ENCODE data around the gene SLX4IP.

DNA sequence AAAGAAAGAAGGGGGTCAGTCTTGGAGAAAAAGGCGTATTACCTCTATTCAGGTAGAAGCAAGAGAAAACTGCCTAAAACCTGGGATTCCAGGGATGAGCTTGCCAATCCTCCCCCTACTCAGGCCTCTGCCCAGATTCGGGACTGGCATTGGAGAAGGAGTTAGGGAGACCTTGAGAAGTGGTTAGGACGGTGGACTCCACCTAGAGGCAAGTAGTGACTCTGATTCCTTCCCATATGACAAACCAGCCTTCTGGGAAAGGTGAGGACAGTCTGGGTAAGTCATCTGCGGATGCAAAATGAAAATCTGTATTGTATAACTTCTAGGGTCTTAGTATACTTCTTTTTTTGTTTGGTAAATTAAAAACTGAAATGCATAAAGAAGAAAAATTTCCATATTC is 43.8 kb downstream of the SLX4IP start:
- TF ChIP-seq, protein P1, sequence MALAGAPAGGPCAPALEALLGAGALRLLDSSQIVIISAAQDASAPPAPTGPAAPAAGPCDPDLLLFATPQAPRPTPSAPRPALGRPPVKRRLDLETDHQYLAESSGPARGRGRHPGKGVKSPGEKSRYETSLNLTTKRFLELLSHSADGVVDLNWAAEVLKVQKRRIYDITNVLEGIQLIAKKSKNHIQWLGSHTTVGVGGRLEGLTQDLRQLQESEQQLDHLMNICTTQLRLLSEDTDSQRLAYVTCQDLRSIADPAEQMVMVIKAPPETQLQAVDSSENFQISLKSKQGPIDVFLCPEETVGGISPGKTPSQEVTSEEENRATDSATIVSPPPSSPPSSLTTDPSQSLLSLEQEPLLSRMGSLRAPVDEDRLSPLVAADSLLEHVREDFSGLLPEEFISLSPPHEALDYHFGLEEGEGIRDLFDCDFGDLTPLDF (CRISPR knock-in tag; IDR thresholded peaks at IDR 0.05): no peak
- TF ChIP-seq, protein P2, sequence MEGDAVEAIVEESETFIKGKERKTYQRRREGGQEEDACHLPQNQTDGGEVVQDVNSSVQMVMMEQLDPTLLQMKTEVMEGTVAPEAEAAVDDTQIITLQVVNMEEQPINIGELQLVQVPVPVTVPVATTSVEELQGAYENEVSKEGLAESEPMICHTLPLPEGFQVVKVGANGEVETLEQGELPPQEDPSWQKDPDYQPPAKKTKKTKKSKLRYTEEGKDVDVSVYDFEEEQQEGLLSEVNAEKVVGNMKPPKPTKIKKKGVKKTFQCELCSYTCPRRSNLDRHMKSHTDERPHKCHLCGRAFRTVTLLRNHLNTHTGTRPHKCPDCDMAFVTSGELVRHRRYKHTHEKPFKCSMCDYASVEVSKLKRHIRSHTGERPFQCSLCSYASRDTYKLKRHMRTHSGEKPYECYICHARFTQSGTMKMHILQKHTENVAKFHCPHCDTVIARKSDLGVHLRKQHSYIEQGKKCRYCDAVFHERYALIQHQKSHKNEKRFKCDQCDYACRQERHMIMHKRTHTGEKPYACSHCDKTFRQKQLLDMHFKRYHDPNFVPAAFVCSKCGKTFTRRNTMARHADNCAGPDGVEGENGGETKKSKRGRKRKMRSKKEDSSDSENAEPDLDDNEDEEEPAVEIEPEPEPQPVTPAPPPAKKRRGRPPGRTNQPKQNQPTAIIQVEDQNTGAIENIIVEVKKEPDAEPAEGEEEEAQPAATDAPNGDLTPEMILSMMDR (IDR thresholded peaks at IDR 0.05): no peak

Data from WTC11 (cell line).